Activated naive CD8-positive, alpha-beta T cell treated with anti-CD3 and anti-CD28 coated beads, Interleukin-2, amount 10 ng/mL, durations not matched to agents 7 days and 5 days (primary cell): ENCODE data around the gene KRTAP10-4. TPM values are rescaled to one million over a fixed set of nuclear protein-coding genes. Genes with fewer than 3 reads are reported as not detected.
"Not testable (repeated sequence)": the region's sequence is repeated elsewhere in the genome, so short reads cannot be mapped to it uniquely, and the experiment has no call there.

ENCODE experiments used
- ATAC-seq: fragments of 150-1000 bp; cut with Tn5 transposase; one replicate; pipeline ENCODE4 v1.10.0; 2021; ENCODE audit warnings: low read depth, moderate library complexity
- POLR2A ChIA-PET: fragments of 350-600 bp; sonication (Branson Sonifier 250); formaldehyde crosslinking; loops from one replicate; lab custom pipeline; 2021; ENCODE audit warnings: antibody characterized with exemption; lab: Charles Lee
- DNase-seq: peaks from one replicate; pipeline ENCODE4 v3.0.0; 2021
- H3K27ac Mint-ChIP-seq: one replicate; pipeline ENCODE4 v1.8.0; 2022; ENCODE audit warnings: mild to moderate bottlenecking, mixed read lengths
- H3K27me3 Mint-ChIP-seq: one replicate; pipeline ENCODE4 v1.8.0; 2022; ENCODE audit warnings: mild to moderate bottlenecking, moderate library complexity, mixed read lengths
- H3K36me3 Mint-ChIP-seq: one replicate; pipeline ENCODE4 v1.8.0; 2021; ENCODE audit warnings: mild to moderate bottlenecking, mixed read lengths
- H3K4me1 Mint-ChIP-seq: one replicate; pipeline ENCODE4 v1.8.0; 2021; ENCODE audit warnings: mixed read lengths
- H3K4me3 Mint-ChIP-seq: one replicate; pipeline ENCODE4 v1.8.0; 2022; ENCODE audit warnings: mild to moderate bottlenecking, moderate library complexity, mixed read lengths
- H3K9me3 Mint-ChIP-seq: one replicate; pipeline ENCODE4 v1.8.0; 2021; ENCODE audit warnings: mixed read lengths
- total RNA-seq, 2 experiments: library from RNA; stranded (reverse); gene quantifications; one replicate each; pipeline ENCODE4 v1.2.3, GENCODE V29; 2021

KRTAP10-4 gene
- total RNA-seq, 2 experiments from 2014 or later, result not detected

GRCh38 chr21:44557491-44558328 lies 15.8 kb upstream of the KRTAP10-4 start:
- Mint-ChIP-seq H3K9me3 (peaks cover 17% of the 10 kb centered on the region), H3K27ac (no peak overlapping the region), H3K4me1 (no peaks in the 10 kb centered on the region), H3K4me3 (no peak overlapping the region), H3K27me3 (peaks cover 14% of the 10 kb centered on the region), H3K36me3 (peaks cover 9% of the 10 kb centered on the region)
- DNase-seq (no peak), ATAC-seq (no peak)
- POLR2A ChIA-PET, result no interaction called here

GRCh38 chr21:44558329-44558675 lies 15.2 kb upstream of the KRTAP10-4 start:
- H3K36me3 Mint-ChIP-seq, POLR2A ChIA-PET, DNase-seq, ATAC-seq, H3K27me3 Mint-ChIP-seq, H3K4me1 Mint-ChIP-seq, H3K27ac Mint-ChIP-seq, H3K4me3 Mint-ChIP-seq: not testable (repeated sequence)
- H3K9me3 Mint-ChIP-seq, result peaks cover 18% of the 10 kb centered on the region

GRCh38 chr21:44558695-44559094 lies 14.8 kb upstream of the KRTAP10-4 start, which contains the start of gene KRTAP10-3:
TSS of gene KRTAP10-3 (minus strand) at chr21:44558795. CDS start at chr21:44558715, 80 bp downstream.
- Mint-ChIP-seq H3K9me3 (peaks cover 18% of the 10 kb centered on the region), H3K27ac (no peak within 1 kb of the TSS), H3K4me1 (no peaks in the 10 kb centered on the region), H3K27me3 (peaks cover 9% of the 10 kb centered on the region), H3K4me3 (no peak within 1 kb of the TSS), H3K36me3 (peaks cover 9% of the 10 kb centered on the region)
- POLR2A ChIA-PET, result no interaction called here
- no peak for DNase-seq
- no peak for ATAC-seq

- H3K4me1 Mint-ChIP-seq, result peaks cover 10% of the 10 kb centered on the region
- no peak overlapping the region for H3K4me3 Mint-ChIP-seq
- POLR2A ChIA-PET, result no interaction called here
- H3K27me3 Mint-ChIP-seq, result peaks cover 9% of the 10 kb centered on the region
- no peak for ATAC-seq
- DNase-seq, result no peak
- peaks cover 18% of the 10 kb centered on the region for H3K9me3 Mint-ChIP-seq
- H3K36me3 Mint-ChIP-seq, result peaks cover 9% of the 10 kb centered on the region
- no peak overlapping the region for H3K27ac Mint-ChIP-seq
These were observed 9.4 kb upstream of the KRTAP10-4 start for GRCh38 chr21:44564099-44564498.

- Mint-ChIP-seq H3K27me3 (peaks cover 9% of the 10 kb centered on the region), H3K4me3 (peak overlapping the region; percentile 35), H3K9me3 (peaks cover 18% of the 10 kb centered on the region), H3K4me1 (peaks cover 10% of the 10 kb centered on the region), H3K36me3 (peaks cover 9% of the 10 kb centered on the region), H3K27ac (peak overlapping the region; percentile 75)
- DNase-seq (no peak), ATAC-seq (peak; percentile 63)
- POLR2A ChIA-PET, result no interaction called here
These were observed 8.5 kb upstream of the KRTAP10-4 start for GRCh38 chr21:44564886-44565598.

- no peak overlapping the region for H3K4me3 Mint-ChIP-seq
- peaks cover 10% of the 10 kb centered on the region for H3K4me1 Mint-ChIP-seq
- peaks cover 2% of the 10 kb centered on the region for H3K27me3 Mint-ChIP-seq
- POLR2A ChIA-PET, result no interaction called here
- peaks cover 11% of the 10 kb centered on the region for H3K9me3 Mint-ChIP-seq
- H3K36me3 Mint-ChIP-seq, result peaks cover 2% of the 10 kb centered on the region
- DNase-seq, result no peak
- no peak overlapping the region for H3K27ac Mint-ChIP-seq
- ATAC-seq, result no peak
These were observed 7.1 kb upstream of the KRTAP10-4 start for GRCh38 chr21:44566403-44566802.

- Mint-ChIP-seq H3K27ac (no peak overlapping the region), H3K4me1 (peaks cover 10% of the 10 kb centered on the region), H3K27me3 (no peaks in the 10 kb centered on the region), H3K4me3 (no peak overlapping the region), H3K36me3 (no peaks in the 10 kb centered on the region), H3K9me3 (peaks cover 4% of the 10 kb centered on the region)
- POLR2A ChIA-PET, result no interaction called here
- ATAC-seq (no peak), DNase-seq (no peak)
These were observed 5.9 kb upstream of the KRTAP10-4 start for GRCh38 chr21:44567481-44568171.

- H3K4me3 Mint-ChIP-seq, result no peak overlapping the region
- POLR2A ChIA-PET, result no interaction called here
- peaks cover 10% of the 10 kb centered on the region for H3K4me1 Mint-ChIP-seq
- no peak for DNase-seq
- no peak overlapping the region for H3K27ac Mint-ChIP-seq
- no peaks in the 10 kb centered on the region for H3K36me3 Mint-ChIP-seq
- ATAC-seq, result no peak
- H3K9me3 Mint-ChIP-seq, result peaks cover under 1% of the 10 kb centered on the region
- H3K27me3 Mint-ChIP-seq, result no peaks in the 10 kb centered on the region
These were observed 5.3 kb upstream of the KRTAP10-4 start for GRCh38 chr21:44568261-44568660.

- POLR2A ChIA-PET, result no interaction called here
- H3K27ac Mint-ChIP-seq, result no peak overlapping the region
- peaks cover 10% of the 10 kb centered on the region for H3K4me1 Mint-ChIP-seq
- no peaks in the 10 kb centered on the region for H3K9me3 Mint-ChIP-seq
- H3K27me3 Mint-ChIP-seq, result no peaks in the 10 kb centered on the region
- H3K4me3 Mint-ChIP-seq, result no peak overlapping the region
- DNase-seq, result no peak
- no peak for ATAC-seq
- H3K36me3 Mint-ChIP-seq, result no peaks in the 10 kb centered on the region
These were observed 4.6 kb upstream of the KRTAP10-4 start for GRCh38 chr21:44568667-44569556.

GRCh38 chr21:44569861-44570517 lies 3.5 kb upstream of the KRTAP10-4 start:
- no peak overlapping the region for H3K27ac Mint-ChIP-seq
- H3K36me3 Mint-ChIP-seq, result no peaks in the 10 kb centered on the region
- ATAC-seq, result no peak
- no peaks in the 10 kb centered on the region for H3K9me3 Mint-ChIP-seq
- DNase-seq, result no peak
- no peaks in the 10 kb centered on the region for H3K27me3 Mint-ChIP-seq
- H3K4me1 Mint-ChIP-seq, result peaks cover 5% of the 10 kb centered on the region
- H3K4me3 Mint-ChIP-seq, result no peak overlapping the region
- POLR2A ChIA-PET, result interaction anchor here (0.6 kb wide), 1 partner anchor 257 kb away, joined by 3 read pairs; no protein-coding TSS in a partner anchor

GRCh38 chr21:44571296-44571695 lies 2.2 kb upstream of the KRTAP10-4 start:
- no peaks in the 10 kb centered on the region for H3K36me3 Mint-ChIP-seq
- ATAC-seq (no peak), DNase-seq (no peak)
- H3K4me3 Mint-ChIP-seq, result no peak overlapping the region
- H3K4me1 Mint-ChIP-seq, result no peaks in the 10 kb centered on the region
- no peaks in the 10 kb centered on the region for H3K27me3 Mint-ChIP-seq
- peaks cover 6% of the 10 kb centered on the region for H3K9me3 Mint-ChIP-seq
- H3K27ac Mint-ChIP-seq, result no peak overlapping the region
- POLR2A ChIA-PET, result no interaction called here
